Dermis blood vessel endothelial cell (primary cell): ENCODE data around the gene ZDHHC7. TPM values are rescaled to one million over a fixed set of nuclear protein-coding genes. Genes with fewer than 3 reads are reported as not detected.
"Not testable (repeated sequence)": the region's sequence is repeated elsewhere in the genome, so short reads cannot be mapped to it uniquely, and the experiment has no call there.

Experiments used
- DNase-seq: peaks from one replicate; pipeline ENCODE4 v3.0.0; 2010
- total RNA-seq: library from RNA; depleted of rRNA; stranded (reverse); fragments of >200 nt; gene quantifications from 2 replicates; pipeline ENCODE4 v1.2.3, GENCODE V29; 2014

The ZDHHC7 gene
- total RNA-seq: 61.6 and 63.6 TPM in 2 replicates

GRCh38 chr16:85010931-85011845, at the start of gene ZDHHC7:
Gene ZDHHC7 (minus strand): TSS chr16:85011535. CDS start chr16:84990618, 20,917 bp downstream.
- peak; percentile 89 for DNase-seq

- no peak for DNase-seq
Measured at GRCh38 chr16:85058909-85059308, 47.6 kb upstream of the ZDHHC7 start.

GRCh38 chr16:85057948-85058347, 46.6 kb upstream of the ZDHHC7 start:
- no peak for DNase-seq

GRCh38 chr16:85057212-85057889, 46.0 kb upstream of the ZDHHC7 start:
- peak; percentile 24 for DNase-seq

- DNase-seq: peak; percentile 39
Measured at GRCh38 chr16:85056211-85056748, 44.9 kb upstream of the ZDHHC7 start.

- DNase-seq: peak; percentile 61
Measured at GRCh38 chr16:85055493-85056210, 44.3 kb upstream of the ZDHHC7 start.

- no peak for DNase-seq
Measured at GRCh38 chr16:85054948-85055492, 43.7 kb upstream of the ZDHHC7 start.

DNA sequence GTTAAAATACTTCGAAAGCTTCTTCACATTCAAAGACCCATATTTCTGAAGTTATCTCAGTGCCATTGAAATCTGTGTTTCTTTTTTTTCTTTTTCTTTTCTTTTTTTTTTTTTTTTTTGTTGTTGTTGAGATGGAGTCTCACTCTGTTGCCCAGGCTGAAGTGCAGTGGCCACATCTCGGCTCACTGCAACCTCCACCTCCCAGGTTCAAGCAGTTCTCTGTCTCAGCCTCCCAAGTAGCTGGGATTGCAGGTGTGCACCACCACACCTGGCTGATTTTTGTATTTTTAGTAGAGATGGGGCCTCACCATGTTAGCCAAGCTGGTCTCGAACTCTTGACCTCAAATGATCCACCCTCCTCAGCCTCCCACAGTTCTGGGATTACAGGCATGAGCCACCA, 43.0 kb upstream of the ZDHHC7 start:
- not testable (repeated sequence) for DNase-seq

- no peak for DNase-seq
Measured at GRCh38 chr16:85052536-85052935, 41.2 kb upstream of the ZDHHC7 start.

DNA sequence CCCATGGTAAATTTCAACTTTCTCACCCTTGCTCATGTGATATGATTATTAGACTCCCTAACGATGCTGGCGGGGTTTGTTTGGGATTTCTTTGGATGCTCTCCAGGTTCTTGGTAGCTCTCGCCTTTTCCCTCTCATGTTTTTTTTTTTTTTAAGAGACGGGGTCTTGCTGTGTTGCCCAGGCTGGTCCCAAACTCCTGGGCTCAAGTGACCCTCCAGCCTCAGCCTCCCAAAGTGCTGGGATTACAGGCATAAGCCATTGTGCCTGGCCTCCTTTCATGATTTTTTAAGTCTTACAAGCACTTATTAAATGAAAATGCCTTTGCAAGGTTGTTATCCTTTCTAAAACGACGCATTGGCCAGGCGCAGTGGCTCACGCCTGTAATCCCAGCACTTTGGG, 40.3 kb upstream of the ZDHHC7 start:
- no peak for DNase-seq

DNA sequence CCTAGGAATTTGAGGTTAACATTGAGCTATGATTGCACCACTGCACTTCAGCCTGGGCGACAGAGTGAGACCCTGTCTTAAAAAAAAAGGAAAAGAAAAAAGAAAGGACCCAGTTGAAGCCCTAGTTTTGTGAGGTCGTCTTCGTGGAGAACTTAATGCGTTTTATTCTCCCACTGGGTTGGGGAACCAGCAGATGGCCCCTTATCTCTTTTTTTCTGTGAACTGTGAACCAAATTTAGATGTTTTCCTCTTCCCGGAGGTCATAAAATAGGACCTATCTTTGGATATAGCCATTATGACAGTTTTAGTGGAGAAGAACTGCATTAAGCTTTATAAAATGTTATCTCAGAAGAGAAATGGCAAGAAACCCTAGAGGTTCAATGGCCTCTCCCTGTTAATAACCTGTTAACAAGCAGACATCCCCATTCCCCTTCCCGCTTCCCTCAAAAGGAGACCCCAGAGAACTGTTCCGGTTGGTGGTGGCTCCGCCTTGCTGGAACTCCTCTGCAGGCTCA, 39.8 kb upstream of the ZDHHC7 start:
- no peak for DNase-seq

DNA sequence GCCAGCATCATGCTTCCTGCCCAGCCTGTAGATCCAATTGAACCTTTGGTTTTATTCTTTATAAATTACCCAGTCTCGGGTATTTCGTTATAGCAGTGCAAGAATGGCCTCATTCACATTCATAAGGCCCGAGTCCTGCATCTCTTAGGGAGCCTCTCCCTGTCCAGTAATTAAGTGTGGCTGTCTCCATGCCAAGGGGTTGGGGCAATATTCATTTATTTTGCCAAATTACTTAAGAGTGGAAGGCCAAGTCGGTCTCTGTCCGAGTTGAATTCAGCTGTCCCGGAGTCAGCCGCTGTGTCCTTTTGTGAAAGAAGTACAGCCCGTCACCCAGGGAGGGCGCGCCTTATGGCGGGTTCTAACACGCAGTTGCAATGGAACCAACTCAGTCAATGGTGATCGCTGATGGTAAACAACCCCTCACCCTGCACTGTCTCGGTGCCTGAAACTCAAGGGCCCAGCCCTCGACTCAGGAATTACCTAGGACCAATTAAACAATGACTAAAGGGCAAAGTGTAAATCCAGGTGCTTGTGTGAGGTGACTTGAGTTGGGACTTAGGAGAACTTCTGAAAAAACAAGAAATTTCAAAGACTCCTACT, 38.5 kb upstream of the ZDHHC7 start:
- DNase-seq: no peak

DNA sequence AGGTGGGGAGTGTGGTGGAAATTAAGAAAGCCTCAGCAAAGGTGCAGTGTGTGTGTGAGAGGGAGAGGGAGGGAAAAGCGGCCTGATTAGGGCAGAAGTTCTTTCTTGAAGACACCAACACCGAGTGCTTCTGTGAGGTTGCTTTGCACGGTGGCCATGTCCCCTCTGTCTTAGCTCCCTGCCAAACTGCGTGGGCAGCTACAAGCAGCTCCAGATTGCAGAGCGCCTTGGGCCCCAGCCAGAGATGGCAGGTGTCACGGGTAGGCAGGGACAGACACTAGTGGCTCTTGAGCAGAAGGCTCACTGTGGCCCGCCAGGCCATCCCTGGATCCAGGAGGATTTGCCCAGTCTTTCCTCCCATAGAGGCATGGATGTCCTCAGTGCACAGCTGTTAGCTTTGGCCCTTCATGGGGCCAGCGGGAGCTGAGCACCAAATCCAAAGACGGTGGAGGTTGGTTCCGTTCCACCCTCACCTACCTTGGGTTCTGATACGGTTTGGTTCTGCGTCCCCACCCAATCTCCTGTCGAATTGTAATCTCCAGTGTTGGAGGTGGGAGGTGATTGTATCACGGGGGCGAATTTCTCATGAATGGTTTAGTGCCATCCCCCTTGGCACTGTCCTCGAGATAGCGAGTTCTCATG, 37.7 kb upstream of the ZDHHC7 start:
- no peak for DNase-seq

DNA sequence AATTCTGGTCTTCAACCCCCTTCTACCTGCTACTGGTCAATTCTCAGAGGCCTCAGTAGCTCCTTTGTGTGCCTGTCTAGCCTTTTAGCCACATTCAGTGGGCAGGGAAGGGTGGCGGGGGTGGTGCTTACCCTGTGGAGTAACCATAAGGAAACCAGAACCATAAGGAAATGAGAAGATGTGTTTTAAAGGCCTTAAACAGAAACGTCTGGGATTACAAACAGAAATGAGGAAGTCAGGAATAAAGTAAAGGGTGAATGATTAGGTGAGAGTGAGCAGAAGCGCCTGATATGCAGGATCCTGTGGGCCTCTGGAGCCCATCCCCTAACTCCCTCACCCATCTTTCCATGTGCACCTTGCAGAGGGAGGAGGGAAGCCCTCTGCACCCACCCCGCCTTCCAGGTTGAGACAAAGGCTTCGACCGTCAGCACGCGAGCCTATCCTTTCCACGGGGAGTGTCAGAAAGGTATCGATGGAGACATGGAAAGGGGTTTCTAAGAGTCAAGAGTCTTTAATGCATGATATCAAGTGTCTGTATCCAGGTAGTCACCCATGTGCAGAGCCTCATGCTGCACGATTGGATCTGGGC, 36.6 kb upstream of the ZDHHC7 start:
- DNase-seq: no peak

GRCh38 chr16:85046931-85047866, 35.9 kb upstream of the ZDHHC7 start:
- DNase-seq: no peak

GRCh38 chr16:85046472-85046916, 35.2 kb upstream of the ZDHHC7 start:
- no peak for DNase-seq

GRCh38 chr16:85045641-85046471, 34.5 kb upstream of the ZDHHC7 start:
- no peak for DNase-seq

- no peak for DNase-seq
Measured at GRCh38 chr16:85045077-85045476, 33.7 kb upstream of the ZDHHC7 start.

- no peak for DNase-seq
Measured at GRCh38 chr16:85042606-85043005, 31.3 kb upstream of the ZDHHC7 start.
